ENCODE data around the gene HCST. TPM values are rescaled to one million over a fixed set of nuclear protein-coding genes. Genes with fewer than 3 reads are reported as not detected.

Gene HCST
- total and polyA plus RNA-seq, 9 donors = 0.92 to 9.2 (median 5.6) TPM

GRCh38 chr19:35883882-35884281, 18.4 kb upstream of the HCST start:
- Histone ChIP-seq H3K27me3 (no peaks in the 10 kb centered on the region), H3K4me3 (no peak overlapping the region), H3K27ac (no peak overlapping the region), H3K9me3 (no peaks in the 10 kb centered on the region), H3K36me3 (no peaks in the 10 kb centered on the region), H3K4me1 (ENCODE audit: insufficient read depth) (no peaks in the 10 kb centered on the region)
- 46 to 61% (median 54%) methylated on average over 2 of the region's 2 CpGs for WGBS, 3 donors
- intact Hi-C loops (cut with DNase I) = loop anchor here in 3 of 4 donors (5.0 kb wide), 2 partner anchors 43 to 48 kb away; no protein-coding TSS in a partner anchor
- TF ChIP-seq CTCF (IDR thresholded peaks at IDR 0.05) (no peak), POLR2A (IDR thresholded peaks at IDR 0.05) (no peak), EP300 (IDR thresholded peaks at IDR 0.05) (no peak)
- no peak for DNase-seq

GRCh38 chr19:35885225-35885738, 17.0 kb upstream of the HCST start:
- Histone ChIP-seq H3K27ac (no peak overlapping the region), H3K9me3 (no peaks in the 10 kb centered on the region), H3K27me3 (no peaks in the 10 kb centered on the region), H3K4me3 (no peak overlapping the region), H3K36me3 (no peaks in the 10 kb centered on the region), H3K4me1 (ENCODE audit: insufficient read depth) (no peaks in the 10 kb centered on the region)
- no peak for DNase-seq
- intact Hi-C loops (cut with DNase I) = no loop called here
- 87 to 92% (median 88%) methylated on average over 6 of the region's 6 CpGs for WGBS, 3 donors
- TF ChIP-seq EP300 (IDR thresholded peaks at IDR 0.05) (no peak), POLR2A (IDR thresholded peaks at IDR 0.05) (no peak), CTCF (IDR thresholded peaks at IDR 0.05) (no peak)

GRCh38 chr19:35885904-35886303, 16.4 kb upstream of the HCST start:
- H3K4me3 ChIP-seq = no peak overlapping the region
- no peaks in the 10 kb centered on the region for H3K27me3 ChIP-seq
- intact Hi-C loops (cut with DNase I) = no loop called here
- H3K36me3 ChIP-seq = no peaks in the 10 kb centered on the region
- no peak for TF ChIP-seq CTCF (IDR thresholded peaks at IDR 0.05)
- no peak for TF ChIP-seq EP300 (IDR thresholded peaks at IDR 0.05)
- TF ChIP-seq POLR2A (IDR thresholded peaks at IDR 0.05) = no peak
- H3K9me3 ChIP-seq = no peaks in the 10 kb centered on the region
- DNase-seq = no peak
- WGBS, 3 donors = 90 to 95% (median 94%) methylated on average over 8 of the region's 8 CpGs
- no peak overlapping the region for H3K27ac ChIP-seq
- no peaks in the 10 kb centered on the region for H3K4me1 ChIP-seq (ENCODE audit: insufficient read depth)

- intact Hi-C loops (cut with DNase I) = no loop called here
- no peak overlapping the region for H3K27ac ChIP-seq
- 91 to 92% (median 92%) methylated on average over 5 of the region's 5 CpGs for WGBS, 3 donors
- no peak overlapping the region for H3K4me3 ChIP-seq
- no peak for DNase-seq
- no peaks in the 10 kb centered on the region for H3K27me3 ChIP-seq
- no peaks in the 10 kb centered on the region for H3K36me3 ChIP-seq
- no peaks in the 10 kb centered on the region for H3K4me1 ChIP-seq (ENCODE audit: insufficient read depth)
- H3K9me3 ChIP-seq = no peaks in the 10 kb centered on the region
- no peak for TF ChIP-seq POLR2A (IDR thresholded peaks at IDR 0.05)
- no peak for TF ChIP-seq EP300 (IDR thresholded peaks at IDR 0.05)
- TF ChIP-seq CTCF (IDR thresholded peaks at IDR 0.05) = no peak
Measured at GRCh38 chr19:35887197-35887596, 15.1 kb upstream of the HCST start.

Measured in ovary (tissue), 9 donors.